H9 (cell line): Measurements from ENCODE around the gene TMEM253. TPM values are rescaled to one million over a fixed set of nuclear protein-coding genes. Genes with fewer than 3 reads are reported as not detected.

Source experiments
- DNase-seq: peaks from one replicate; pipeline ENCODE4 v3.0.0-alpha.2; 2017
- H2AFZ ChIP-seq: one replicate; pipeline ENCODE4 v1.6.1; 2013; ENCODE audit warnings: mild to moderate bottlenecking, low read length, control low read depth, moderate library complexity
- H2AK5ac ChIP-seq: 2 replicates; pipeline ENCODE4 v1.6.1; 2013; ENCODE audit warnings: low read length, control low read depth, mixed read lengths; ENCODE audit not compliant: insufficient read length
- H2BK120ac ChIP-seq: one replicate; pipeline ENCODE4 v1.6.1; 2013; ENCODE audit warnings: low read depth, mild to moderate bottlenecking, low read length, control low read depth, inconsistent platforms; ENCODE audit not compliant: poor library complexity, severe bottlenecking
- H2BK12ac ChIP-seq: 2 replicates; pipeline ENCODE4 v1.6.1; 2013; ENCODE audit warnings: low read length, control low read depth, mixed read lengths, low read depth; ENCODE audit not compliant: insufficient read length
- H2BK15ac ChIP-seq: 2 replicates; pipeline ENCODE4 v1.6.1; 2013; ENCODE audit warnings: low read depth, low read length, control low read depth
- H2BK20ac ChIP-seq: one replicate; pipeline ENCODE4 v1.6.1; 2013; ENCODE audit warnings: low read depth, mild to moderate bottlenecking, low read length, control low read depth, inconsistent platforms; ENCODE audit not compliant: poor library complexity, severe bottlenecking
- H2BK5ac ChIP-seq: 2 replicates; pipeline ENCODE4 v1.6.1; 2013; ENCODE audit warnings: low read length, control low read depth, mixed read lengths; ENCODE audit not compliant: insufficient read length
- H3K14ac ChIP-seq: 2 replicates; pipeline ENCODE4 v1.6.1; 2013; ENCODE audit warnings: low read length, control low read depth; ENCODE audit not compliant: insufficient read depth
- H3K18ac ChIP-seq: 2 replicates; pipeline ENCODE4 v1.6.1; 2013; ENCODE audit warnings: low read depth, mild to moderate bottlenecking, mixed read lengths, low read length, control low read depth; ENCODE audit not compliant: insufficient read length
- H3K23ac ChIP-seq: 2 replicates; pipeline ENCODE4 v1.6.1; 2013; ENCODE audit warnings: low read length, control low read depth, mixed read lengths, low read depth; ENCODE audit not compliant: insufficient read length
- H3K23me2 ChIP-seq: 2 replicates; pipeline ENCODE4 v1.6.1; 2013; ENCODE audit warnings: low read depth, mild to moderate bottlenecking, mixed read lengths, low read length, control low read depth; ENCODE audit not compliant: insufficient read length, poor library complexity, severe bottlenecking
- H3K27ac ChIP-seq: 2 replicates; pipeline ENCODE4 v1.5.1; 2013; ENCODE audit warnings: low read length, control low read depth, mixed read lengths, low read depth; ENCODE audit not compliant: insufficient read length
- H3K27me3 ChIP-seq: 2 replicates; pipeline ENCODE4 v1.6.1; 2013; ENCODE audit warnings: low read length, control low read depth, inconsistent platforms; ENCODE audit not compliant: insufficient read depth
- H3K4ac ChIP-seq: 2 replicates; pipeline ENCODE4 v1.6.1; 2013; ENCODE audit warnings: low read depth, mild to moderate bottlenecking, control low read depth, inconsistent platforms, low read length, moderate library complexity
- H3K4me1 ChIP-seq: 2 replicates; pipeline ENCODE4 v1.6.1; 2013; ENCODE audit warnings: low read length, control low read depth, inconsistent platforms; ENCODE audit not compliant: insufficient read depth
- H3K4me2 ChIP-seq: 2 replicates; pipeline ENCODE4 v1.6.1; 2013; ENCODE audit warnings: low read length, control low read depth, mixed read lengths; ENCODE audit not compliant: insufficient read length, insufficient read depth
- H3K56ac ChIP-seq: 2 replicates; pipeline ENCODE4 v1.6.1; 2013; ENCODE audit warnings: low read depth, mild to moderate bottlenecking, mixed read lengths, low read length, control low read depth; ENCODE audit not compliant: insufficient read length
- H3K79me1 ChIP-seq: 2 replicates; pipeline ENCODE4 v1.6.1; 2013; ENCODE audit warnings: low read depth, mild to moderate bottlenecking, moderate library complexity, low read length, control low read depth, inconsistent platforms; ENCODE audit not compliant: insufficient read depth, poor library complexity, severe bottlenecking
- H3K79me2 ChIP-seq: 2 replicates; pipeline ENCODE4 v1.6.1; 2013; ENCODE audit warnings: low read length, control low read depth, inconsistent platforms; ENCODE audit not compliant: insufficient read depth
- H3K9ac ChIP-seq: 2 replicates; pipeline ENCODE4 v1.6.1; 2013; ENCODE audit warnings: low read length, control low read depth, mixed read lengths; ENCODE audit not compliant: insufficient read length; ENCODE audit errors: extremely low read depth
- H3K9me3 ChIP-seq: one replicate; pipeline ENCODE4 v1.6.1; 2013; ENCODE audit warnings: low read depth, low read length, inconsistent platforms; ENCODE audit not compliant: control insufficient read depth
- H3T11ph ChIP-seq: one replicate; pipeline ENCODE4 v1.6.1; 2013; ENCODE audit warnings: mild to moderate bottlenecking, low read length, control low read depth, inconsistent platforms
- H4K20me1 ChIP-seq: one replicate; pipeline ENCODE4 v1.6.1; 2013; ENCODE audit not compliant: control insufficient read depth, insufficient read length, insufficient read depth
- H4K5ac ChIP-seq: 2 replicates; pipeline ENCODE4 v1.6.1; 2013; ENCODE audit warnings: low read depth, mild to moderate bottlenecking, mixed read lengths, low read length, control low read depth; ENCODE audit not compliant: insufficient read length
- H4K8ac ChIP-seq: replicated peaks from 2 replicates; pipeline ENCODE4 v1.6.1; 2013; ENCODE audit warnings: low read length, control low read depth, mixed read lengths, low read depth; ENCODE audit not compliant: insufficient read length
- H4K91ac ChIP-seq: 2 replicates; pipeline ENCODE4 v1.6.1; 2013; ENCODE audit warnings: low read depth, mild to moderate bottlenecking, moderate library complexity, mixed read lengths, low read length, control low read depth; ENCODE audit not compliant: insufficient read length
- H3K27ac Mint-ChIP-seq, 3 experiments: 2 replicates in 2 of 3; 3 replicates in 1 of 3; pipeline ENCODE4 v1.8.0; 2020 to 2021; ENCODE audit warnings: mixed read lengths in 3 of 3, mild to moderate bottlenecking in 1 of 3, moderate library complexity in 1 of 3
- H3K27me3 Mint-ChIP-seq: 2 replicates; pipeline ENCODE4 v1.8.0; 2021; ENCODE audit warnings: low read depth, mild to moderate bottlenecking, moderate library complexity, mixed read lengths
- H3K36me3 Mint-ChIP-seq, 3 experiments: 2 replicates in 2 of 3; 3 replicates in 1 of 3; pipeline ENCODE4 v1.8.0; 2020 to 2021; ENCODE audit warnings: low read depth in 3 of 3, mixed read lengths in 3 of 3; ENCODE audit not compliant: insufficient read depth in 1 of 3
- H3K4me1 Mint-ChIP-seq, 2 experiments: 2 replicates each; pipeline ENCODE4 v1.8.0; 2020; ENCODE audit warnings: mixed read lengths in 2 of 2
- H3K4me3 Mint-ChIP-seq, 2 experiments: 2 replicates in 1 of 2; 3 replicates in 1 of 2; pipeline ENCODE4 v1.8.0; 2020 to 2021; ENCODE audit warnings: mild to moderate bottlenecking in 2 of 2, mixed read lengths in 2 of 2, moderate library complexity in 1 of 2
- H3K9me3 Mint-ChIP-seq, 2 experiments: 2 replicates in 1 of 2; 3 replicates in 1 of 2; pipeline ENCODE4 v1.8.0; 2020; ENCODE audit warnings: mild to moderate bottlenecking in 2 of 2, mixed read lengths in 2 of 2, moderate library complexity in 1 of 2
- CTCF ChIP-seq: fragments of 200-600 bp; sonication (generic); conservative IDR thresholded peaks from 3 replicates; pipeline ENCODE4 v1.8.0; 2021; ENCODE audit warnings: antibody characterized with exemption, mild to moderate bottlenecking
- WGBS: extraction: QIAGEN DNeasy Blood & Tissue Kit; methylation state at CpG from one replicate; pipeline ENCODE4 v1.1.7; 2013; ENCODE audit warnings: missing lambda C conversion rate, low lambda C conversion rate, mixed read lengths; ENCODE audit not compliant: insufficient read length; ENCODE audit errors: extremely low coverage; 5-methylcytosine and 5-hydroxymethylcytosine counted together
- total RNA-seq: library from RNA; stranded (reverse); gene quantifications from 2 replicates; pipeline ENCODE4 v1.2.1, GENCODE V29; 2021

The TMEM253 gene
- total RNA-seq, 1 experiment from 2014 or later, result 2.2 TPM

- Histone ChIP-seq H3K79me1 (no peaks in the 10 kb centered on the region), H3K4me2 (no peak overlapping the region), H2BK20ac (no peak overlapping the region), H4K5ac (no peak overlapping the region), H3K9me3 (no peaks in the 10 kb centered on the region), H2BK12ac (no peak overlapping the region), H3K9ac (no peak overlapping the region), H2BK5ac (no peak overlapping the region), H3K18ac (no peak overlapping the region), H4K20me1 (no peaks in the 10 kb centered on the region), H3T11ph (no peak overlapping the region), H3K4me1 (no peaks in the 10 kb centered on the region), H4K8ac (no peak overlapping the region), H3K23ac (no peak overlapping the region), H3K23me2 (no peaks in the 10 kb centered on the region), H3K27me3 (no peaks in the 10 kb centered on the region), H4K91ac (no peak overlapping the region), H3K27ac (no peak overlapping the region), H2AK5ac (no peak overlapping the region), H2AFZ (no peak overlapping the region), H2BK15ac (no peak overlapping the region), H3K79me2 (no peaks in the 10 kb centered on the region), H3K14ac (no peak overlapping the region), H2BK120ac (no peak overlapping the region), H3K56ac (no peak overlapping the region), H3K4ac (no peak overlapping the region)
- Mint-ChIP-seq H3K27ac (no peak overlapping the region), H3K4me3 (no peak overlapping the region), H3K27me3 (no peaks in the 10 kb centered on the region), H3K9me3 (peaks cover 7 to 8% of the 10 kb centered on the region in 2 experiments; a peak in 3 of 5 replicates), H3K4me1 (peaks cover 16 to 20% of the 10 kb centered on the region in 2 experiments), H3K36me3 (peaks cover 0 to 4% (median 1%) of the 10 kb centered on the region in 3 experiments; a peak in 2 of 7 replicates)
- no peak for DNase-seq
- no CpG with 5 or more reads among the region's 1 CpG for WGBS
- TF ChIP-seq CTCF, result peak; percentile 82
These were observed 35.2 kb downstream of the TMEM253 start for GRCh38 chr14:21136024-21136423.
